ENCODE data around the gene ZFP36L2. TPM values are rescaled to one million over a fixed set of nuclear protein-coding genes. Genes with fewer than 3 reads are reported as not detected.

ZFP36L2 gene
- total and polyA plus RNA-seq, 10 of the 15 experiments (the other 5 are each of a cell fraction or from before 2014, with no cell fraction given) = 4.3 to 64.9 (median 19.5) TPM

- CTCF ChIA-PET = no interaction called here
- intact Hi-C loops (cut with micrococcal nuclease; ENCODE audit: unreplicated experiment) (no loop called here), in situ Hi-C loops (cut with MboI) (no loop called here)
- TF ChIP-seq ZNF622 (IDR thresholded peaks at IDR 0.05) (no peak), BMI1 (IDR thresholded peaks at IDR 0.05; ENCODE audit: borderline replicate concordance) (no peak), ATF3 (IDR thresholded peaks at IDR 0.05; ENCODE audit: borderline replicate concordance, extremely low read depth, low read depth, low read length) (no peak), RB1 (IDR thresholded peaks at IDR 0.05; ENCODE audit: borderline replicate concordance) (no peak), RBBP5 (conservative IDR thresholded peaks at IDR 0.05) (no peak), E2F8 (IDR thresholded peaks at IDR 0.05; ENCODE audit: low read depth, partially characterized antibody) (no peak), KLF5 (IDR thresholded peaks at IDR 0.05; ENCODE audit: partially characterized antibody) (no peak), BRCA1 (IDR thresholded peaks at IDR 0.05; ENCODE audit: low read depth, low read length) (no peak), ZBTB40 (IDR thresholded peaks at IDR 0.05; ENCODE audit: borderline replicate concordance) (no peak)
- POLR2A ChIA-PET = interaction anchor here (0.5 to 2.0 kb wide), 2 partner anchors 18 kb away, joined by 6 to 8 read pairs; no protein-coding TSS in a partner anchor
- Histone ChIP-seq H3K27me3 (replicated peaks in 1 of 2; ENCODE audit: control insufficient read depth in 2 of 2, insufficient read depth in 2 of 2, low read length in 1 of 2) (no peaks in the 10 kb centered on the region), H2AFZ (ENCODE audit: control insufficient read depth, low read depth, low read length) (no peak overlapping the region), H3K4me2 (ENCODE audit: control insufficient read depth, insufficient read depth) (no peak overlapping the region), H4K20me1 (ENCODE audit: control insufficient read depth, insufficient read depth) (no peaks in the 10 kb centered on the region), H3K4me1 (ENCODE audit: control insufficient read depth, insufficient read depth, low read length) (peaks cover 10% of the 10 kb centered on the region), H3K79me2 (ENCODE audit: control insufficient read depth, insufficient read depth, low read length) (no peaks in the 10 kb centered on the region), H3K27ac (ENCODE audit: control insufficient read depth, insufficient read depth) (no peak overlapping the region), H3K36me3 (ENCODE audit: control insufficient read depth in 2 of 2, insufficient read depth in 2 of 2, low read length in 1 of 2) (no peaks in the 10 kb centered on the region), H3K9ac (ENCODE audit: control insufficient read depth, insufficient read depth, low read length) (no peak overlapping the region), H3K9me3 (replicated peaks; ENCODE audit: control insufficient read depth, insufficient read depth, low read length) (no peaks in the 10 kb centered on the region), H3K4me3 (no peak overlapping the region)
- WGBS (ENCODE audit: insufficient coverage, insufficient replicate concordance, low lambda C conversion rate, missing lambda C conversion rate) = 63% methylated on average over 16 of the region's 16 CpGs
- FAIRE-seq (no peak), ATAC-seq (no peak), DNase-seq (ENCODE audit: low read depth, low spot score) (no peak)
- RAD21 ChIA-PET (ENCODE audit: unreplicated experiment) = no interaction called here
- SMC1A ChIA-PET (ENCODE audit: uncharacterized antibody, unreplicated experiment) = interaction anchor here (0.6 to 1.4 kb wide), 2 partner anchors 24 to 255 kb away, joined by 3 to 4 read pairs; no protein-coding TSS in a partner anchor
- BruUV-seq (replicated peaks) = no TSS peak
Observed at GRCh38 chr2:43199492-43200488, 26.6 kb downstream of the ZFP36L2 start.
